Left lobe of liver (tissue), 2 donors: Measurements from ENCODE around the gene KRTAP5-1. TPM values are rescaled to one million over a fixed set of nuclear protein-coding genes. Genes with fewer than 3 reads are reported as not detected.

ENCODE experiments used
- ATAC-seq: fragments of 200-7000 bp; cut with Tn5 transposase; one replicate; pipeline ENCODE4 v1.9.1; 2020; ENCODE audit warnings: mild to moderate bottlenecking, moderate library complexity
- DNase-seq: peaks from one replicate; pipeline ENCODE4 v3.0.0-alpha.2; 2020; ENCODE audit warnings: low spot score
- total RNA-seq: library from RNA; stranded (reverse); gene quantifications from one replicate; pipeline ENCODE4 v1.2.1, GENCODE V29; 2021
- donor health status: DM: no; HTN: no; CAD: no; lungs with moderate emphysema.
- donor health status: DM: no; HTN: yes; CAD: no.

Gene KRTAP5-1
- total RNA-seq, 1 donor from 2014 or later: not detected

DNA sequence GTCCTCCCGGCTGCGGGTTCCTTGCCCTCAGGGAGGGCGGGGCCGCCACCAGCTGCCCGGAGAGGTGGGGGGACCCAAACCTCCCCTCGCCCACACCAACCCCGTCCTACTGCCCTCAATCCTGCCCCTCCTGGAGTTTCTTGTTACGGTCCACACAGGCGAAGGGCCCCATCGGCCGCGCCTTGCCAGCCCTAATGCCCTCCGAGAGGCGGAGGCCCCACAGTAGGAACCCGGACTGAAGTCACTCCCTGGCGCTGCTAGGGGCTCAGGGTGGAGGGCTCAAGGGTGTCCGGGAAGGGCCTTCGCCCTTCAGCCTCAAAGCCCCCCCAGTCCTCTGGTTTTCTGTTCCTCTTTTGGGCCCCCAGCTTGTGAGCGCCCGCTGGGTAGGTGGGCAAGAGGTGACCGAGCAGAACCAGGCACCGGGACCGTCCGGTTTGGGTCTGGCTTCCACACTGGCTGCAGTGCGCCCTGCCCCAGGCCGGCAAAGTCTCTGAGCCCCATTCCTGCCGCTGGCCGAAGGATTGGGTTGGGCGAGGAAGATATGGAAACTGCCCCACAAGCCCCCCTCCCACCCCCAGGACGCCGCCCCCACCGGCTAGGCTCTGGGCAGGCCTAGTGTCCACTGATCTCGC lies 37.5 kb downstream of the KRTAP5-1 start:
- DNase-seq (no peak), ATAC-seq (no peak)

DNA sequence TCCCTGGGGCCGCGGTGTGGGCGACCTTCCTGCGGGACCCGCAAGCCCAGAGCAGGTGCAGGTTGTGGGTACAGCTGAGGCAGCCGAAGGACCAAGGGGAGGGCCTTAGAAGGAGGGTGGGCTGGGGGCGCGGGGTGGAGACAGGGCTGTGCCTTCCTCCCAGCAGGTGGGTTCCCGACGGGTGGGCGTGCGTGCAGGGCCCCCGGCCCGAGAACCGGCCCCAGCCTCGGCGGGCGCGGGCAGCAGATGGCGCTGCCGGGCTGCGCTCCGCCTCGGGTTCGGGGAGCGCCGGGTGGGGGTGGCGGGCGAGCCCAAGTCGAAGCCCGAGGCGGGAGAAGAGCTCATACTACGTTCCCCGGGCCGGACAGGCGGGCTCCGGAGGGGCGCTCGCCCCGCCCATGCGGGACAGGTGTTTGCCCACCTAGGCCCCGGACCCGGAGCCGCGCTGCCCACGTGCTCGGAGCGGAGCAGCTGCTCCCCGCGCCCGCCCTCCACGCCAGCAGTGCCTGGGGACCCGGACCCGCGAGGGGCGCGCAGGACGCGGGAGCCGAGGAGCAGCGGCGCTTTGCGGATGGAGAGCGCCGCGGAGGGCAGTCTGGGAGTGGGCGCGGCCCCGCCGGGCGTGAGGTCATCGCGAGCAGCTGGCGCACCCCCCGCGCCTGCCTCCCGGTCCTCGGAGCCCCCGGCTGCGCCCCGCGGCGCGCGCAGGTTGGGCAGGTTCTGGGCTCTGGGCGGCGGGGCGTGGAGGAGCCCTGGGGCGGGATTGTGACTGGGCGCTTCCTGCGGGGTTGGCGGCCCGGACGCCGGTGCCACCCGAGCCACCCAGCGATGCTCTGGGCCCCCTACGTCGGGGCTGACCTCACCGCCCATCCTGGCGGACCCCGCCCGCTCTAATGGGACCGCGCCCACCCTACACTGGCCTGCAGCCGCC lies 38.3 kb downstream of the KRTAP5-1 start:
- peak; percentile 53 for ATAC-seq

DNA sequence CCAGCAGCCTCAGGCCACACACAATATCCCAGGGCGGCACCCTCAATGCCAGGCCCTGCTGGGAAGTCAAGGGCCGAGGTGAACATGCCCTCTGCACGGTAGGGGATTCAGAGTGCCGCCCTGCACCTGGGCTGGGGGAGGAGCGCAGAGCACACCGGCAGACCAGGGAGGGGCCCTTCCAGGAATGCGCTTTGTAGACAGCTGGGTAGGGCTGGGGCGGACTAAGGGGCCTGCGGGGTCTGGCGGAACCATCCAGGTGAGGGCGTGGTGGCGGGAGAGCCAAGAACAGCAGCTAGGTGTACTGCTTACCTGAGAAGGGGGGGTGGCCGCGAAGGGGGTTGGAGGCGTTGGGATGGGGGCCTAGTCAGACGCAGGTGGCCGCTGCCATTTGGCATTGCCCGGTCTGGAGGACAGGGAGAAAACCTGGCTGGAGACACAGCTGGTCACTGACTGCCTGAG lies 39.0 kb downstream of the KRTAP5-1 start:
- ATAC-seq (no peak), DNase-seq (no peak)

More for the DNA sequence above, 38.3 kb downstream of the KRTAP5-1 start:
- DNase-seq: no peak

DNA sequence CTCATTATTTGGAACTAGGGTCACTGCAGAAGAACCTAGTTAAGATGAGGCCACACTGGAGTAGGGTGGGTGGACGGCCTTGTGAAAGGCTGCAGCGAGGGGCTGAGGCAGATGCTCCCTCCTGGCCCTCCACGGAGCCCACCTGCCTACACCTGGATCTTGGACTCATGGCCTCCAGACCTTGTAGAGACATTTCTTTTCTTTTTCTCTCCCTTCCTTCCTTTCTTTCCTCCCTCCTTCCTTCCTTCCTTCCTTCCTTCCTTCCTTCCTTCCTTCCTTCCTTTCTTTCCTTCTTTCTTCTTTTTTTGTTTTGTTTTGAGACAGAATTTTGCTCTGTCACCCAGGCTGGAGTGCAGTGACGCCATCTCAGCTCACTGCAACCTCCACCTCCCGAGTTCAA lies 39.7 kb downstream of the KRTAP5-1 start:
- ATAC-seq (no peak), DNase-seq (no peak)

DNA sequence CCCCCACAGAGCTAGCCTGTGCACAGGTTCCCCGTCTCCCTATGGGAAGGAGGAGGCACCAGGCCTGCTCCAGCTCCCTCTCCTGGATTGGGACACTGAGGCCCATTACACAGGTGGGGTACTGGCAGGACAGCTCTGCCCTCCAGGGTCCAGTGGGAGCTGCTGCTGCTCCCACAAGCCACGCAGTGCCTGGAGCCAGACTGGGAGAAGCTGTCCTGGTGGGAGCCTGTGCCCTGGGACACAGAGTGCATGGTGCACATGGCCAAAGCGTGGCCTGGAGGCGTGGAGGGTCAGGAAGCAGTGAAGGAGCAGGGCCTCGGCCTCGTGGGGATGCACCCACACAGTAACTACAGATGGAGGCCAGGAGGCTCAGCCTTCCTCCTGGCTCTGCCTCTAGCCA lies 40.5 kb downstream of the KRTAP5-1 start:
- DNase-seq: no peak

DNA sequence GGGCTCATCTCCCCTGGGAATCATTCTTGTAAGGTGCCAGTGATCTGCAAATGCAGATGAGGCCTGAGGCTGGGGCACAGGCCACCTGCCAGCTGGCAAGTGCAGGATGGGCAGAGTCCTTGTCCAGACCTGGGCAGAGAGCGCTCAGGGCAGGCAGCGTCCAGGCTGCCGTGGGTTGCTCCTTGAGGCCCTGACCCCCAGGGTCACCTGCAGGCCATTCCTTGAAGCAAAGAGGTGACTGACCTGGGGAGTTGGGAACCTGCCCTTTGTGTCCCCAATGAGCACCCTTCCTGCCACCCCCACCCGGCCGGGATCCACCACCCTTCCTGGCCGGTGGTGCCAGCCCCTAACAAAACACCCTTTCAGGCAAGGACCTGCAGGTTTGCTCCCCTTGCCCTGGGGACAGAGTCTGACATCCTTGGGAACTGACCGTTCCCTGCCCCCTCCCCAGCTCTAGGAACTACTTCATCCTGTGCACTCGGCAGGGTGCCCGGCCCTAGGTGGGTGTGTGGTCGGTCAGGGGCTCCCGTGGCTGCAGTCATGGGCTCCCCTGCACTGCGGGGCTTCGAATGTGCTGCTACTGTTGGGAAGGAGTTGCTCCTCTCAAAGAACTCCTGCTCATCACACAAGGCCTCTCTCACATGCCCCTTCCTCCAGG lies 41.3 kb downstream of the KRTAP5-1 start:
- ATAC-seq: peak; percentile 83
- peak; percentile 79 for DNase-seq

More for the DNA sequence above, 40.5 kb downstream of the KRTAP5-1 start:
- no peak for ATAC-seq

DNA sequence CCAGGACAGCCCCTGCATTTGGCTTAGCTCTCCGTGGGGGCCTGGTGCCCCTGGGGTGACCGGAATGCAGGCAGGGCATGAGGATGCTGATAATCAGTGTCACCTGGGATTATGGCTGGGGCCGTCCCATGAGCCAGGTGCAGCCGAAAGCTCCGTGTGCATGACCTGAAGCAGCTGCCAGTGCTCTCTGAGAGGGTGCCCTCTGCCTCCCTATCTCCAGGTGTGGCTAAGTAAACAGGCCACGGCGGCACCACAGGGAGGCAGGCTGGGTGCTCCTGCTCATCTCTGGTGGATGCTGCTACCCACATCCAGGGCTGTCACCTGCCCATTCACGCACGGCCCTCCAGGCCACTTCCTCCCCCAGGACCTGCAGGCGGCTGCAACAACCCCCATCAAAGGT lies 42.8 kb downstream of the KRTAP5-1 start:
- ATAC-seq (no peak), DNase-seq (no peak)

DNA sequence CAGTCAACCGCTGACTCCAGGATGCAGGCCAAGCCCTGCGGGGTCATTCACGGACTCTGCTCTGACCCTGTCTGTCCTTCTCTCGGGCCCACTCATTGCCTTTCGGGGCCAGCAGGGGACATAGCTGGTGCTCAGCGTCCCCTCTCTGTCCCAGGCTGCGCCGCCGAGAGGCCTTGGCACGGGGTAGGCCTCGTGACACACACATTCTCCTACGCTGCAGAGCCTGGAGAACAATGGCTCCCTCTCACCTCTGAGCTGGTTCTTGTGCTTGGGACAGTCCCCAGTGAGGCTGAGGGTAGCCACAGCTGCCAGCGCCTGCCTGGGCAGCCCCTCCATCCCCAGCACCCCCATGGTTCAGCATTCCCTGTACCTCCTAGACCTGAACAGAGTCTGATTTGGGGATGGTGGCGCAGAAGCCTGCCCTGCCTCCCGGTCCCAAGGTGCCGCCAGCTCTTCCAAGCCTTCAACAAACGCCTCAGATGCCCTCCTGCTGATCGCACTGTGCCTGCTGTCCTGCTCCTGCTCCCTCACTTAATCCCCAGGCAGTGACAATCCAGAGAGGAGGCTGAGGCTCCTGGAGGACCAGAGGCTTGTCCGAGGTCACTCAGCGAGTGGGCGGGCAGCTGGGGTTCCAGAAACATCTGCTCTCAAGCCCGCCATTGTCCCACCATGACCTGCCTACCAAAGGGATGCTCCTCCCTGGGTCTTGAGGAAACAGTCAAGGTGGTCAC lies 43.4 kb downstream of the KRTAP5-1 start:
- DNase-seq (no peak), ATAC-seq (no peak)

DNA sequence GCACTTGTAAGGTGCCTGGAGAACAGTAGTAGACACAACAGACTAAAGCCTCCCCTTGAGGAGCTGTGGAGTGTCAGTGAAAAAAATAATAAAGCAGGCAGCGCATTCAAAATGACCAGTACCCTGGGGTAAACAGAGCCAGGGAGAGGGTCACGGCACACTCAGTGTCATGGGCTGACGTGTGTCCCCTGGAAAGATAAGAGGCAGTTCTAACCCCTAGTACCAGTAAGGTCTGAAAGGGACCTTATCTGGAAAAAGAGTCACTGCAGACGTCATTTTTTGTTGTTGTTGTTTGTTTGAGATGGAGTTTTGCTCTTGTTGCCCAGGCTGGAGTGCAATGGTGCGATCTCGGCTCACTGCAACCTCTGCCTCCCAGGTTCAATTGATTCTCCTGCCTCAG lies 45.0 kb downstream of the KRTAP5-1 start:
- ATAC-seq (no peak), DNase-seq (no peak)

DNA sequence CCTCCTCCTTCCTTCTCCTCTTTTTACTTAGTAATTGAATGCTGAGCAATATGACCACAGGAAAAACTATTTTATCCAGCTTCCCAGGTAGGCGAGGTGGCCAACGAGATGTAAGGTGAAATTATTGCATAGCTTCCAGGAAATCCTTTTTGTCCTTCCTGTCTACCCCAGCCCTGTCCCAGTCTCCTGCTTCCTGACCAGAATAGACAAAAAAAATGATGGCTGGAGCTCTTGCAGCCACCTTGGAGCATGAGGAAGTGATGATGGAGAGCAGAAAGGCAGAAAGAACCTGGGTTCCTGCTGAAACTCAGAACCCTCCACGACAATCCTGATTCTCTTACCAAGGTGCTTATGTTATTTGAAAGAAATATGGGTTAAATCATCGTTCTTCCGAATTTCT lies 46.9 kb downstream of the KRTAP5-1 start:
- DNase-seq (no peak), ATAC-seq (no peak)

DNA sequence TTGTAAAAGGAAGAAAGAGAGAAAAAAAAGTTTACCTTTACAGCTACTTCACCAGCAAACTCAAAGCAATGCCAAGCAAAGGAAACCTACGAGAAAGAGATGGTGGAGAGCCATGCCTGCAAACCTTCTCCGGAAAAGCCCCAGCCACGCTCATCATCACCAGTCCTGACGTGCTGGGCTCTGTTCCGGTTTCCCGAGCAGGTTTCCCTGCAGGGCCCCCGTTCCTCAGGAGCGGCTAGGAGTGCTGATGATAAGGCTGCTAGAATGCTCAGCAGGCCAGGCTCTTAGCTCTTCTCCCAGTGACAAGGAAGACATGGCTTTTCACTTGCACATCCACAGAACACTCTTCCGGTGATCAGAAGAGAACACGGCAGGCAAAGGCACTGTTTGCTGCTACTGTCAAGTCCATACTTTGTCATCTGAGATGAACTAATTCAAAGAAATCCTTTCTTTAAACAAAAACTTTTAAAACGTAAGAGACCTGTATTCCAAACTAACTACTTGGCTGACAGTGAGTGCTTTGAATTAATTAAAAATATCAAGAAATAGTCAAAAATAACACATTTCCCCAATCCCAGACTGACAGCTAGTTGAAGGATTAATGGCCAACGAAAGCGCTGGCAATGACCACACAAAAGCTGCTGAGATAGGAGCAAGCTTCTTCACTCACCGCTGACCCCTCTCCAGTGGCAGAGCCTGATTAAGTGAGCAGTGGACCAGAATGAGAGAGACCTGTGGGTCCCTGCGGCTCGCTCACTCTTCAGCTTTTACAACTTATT lies 48.8 kb downstream of the KRTAP5-1 start:
- DNase-seq: no peak
- ATAC-seq: no peak

DNA sequence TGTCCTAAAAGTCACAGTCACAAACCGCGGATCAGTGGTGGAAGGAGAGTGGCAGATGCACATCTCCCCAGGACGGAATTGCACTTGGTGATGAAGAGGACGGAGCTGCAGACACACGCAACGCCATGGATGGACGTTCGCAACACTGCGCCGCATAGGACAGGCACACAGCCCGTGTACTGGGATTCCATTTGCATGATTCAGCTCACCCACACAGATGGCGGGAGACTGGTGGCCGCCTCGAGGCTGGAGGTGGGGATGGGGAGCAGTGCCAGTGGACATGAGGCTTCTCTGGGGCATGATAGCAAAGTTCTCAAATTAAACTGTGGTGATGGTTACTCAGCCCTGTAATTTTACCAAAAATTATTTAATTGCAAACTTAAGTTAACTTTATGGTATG lies 50.4 kb downstream of the KRTAP5-1 start:
- no peak for ATAC-seq
- DNase-seq: no peak

Other genes with a start within 250 kb of the KRTAP5-1 start
- gene BRSK2, start 195.3 kb downstream of the KRTAP5-1 start, total RNA-seq: 0.18 TPM
- gene MOB2, start 98.5 kb downstream of the KRTAP5-1 start, total RNA-seq: 12.6 TPM
- 0.23 TPM for gene DUSP8, start 13.0 kb downstream of the KRTAP5-1 start, total RNA-seq
- not detected for gene KRTAP5-2, start 13.0 kb upstream of the KRTAP5-1 start, total RNA-seq
- not detected for gene KRTAP5-3, start 23.2 kb upstream of the KRTAP5-1 start, total RNA-seq
- gene KRTAP5-4, start 36.9 kb upstream of the KRTAP5-1 start, total RNA-seq: not detected
- gene KRTAP5-5, start 44.5 kb upstream of the KRTAP5-1 start, total RNA-seq: not detected
- 1.4 TPM for gene KRTAP5-6, start 111.9 kb upstream of the KRTAP5-1 start, total RNA-seq
- gene IFITM10, start 165.3 kb upstream of the KRTAP5-1 start, total RNA-seq: 15.7 TPM
- 564 TPM for gene CTSD, start 178.6 kb upstream of the KRTAP5-1 start, total RNA-seq
- gene SYT8, start 249.7 kb upstream of the KRTAP5-1 start, total RNA-seq: 0.30 TPM